HepG2 (cell line): ENCODE results near the gene TNNT1. TPM values are rescaled to one million over a fixed set of nuclear protein-coding genes. Genes with fewer than 3 reads are reported as not detected.

Experiments
- BORCS8-MEF2B ChIP-seq: sonication (generic); formaldehyde crosslinking; IDR thresholded peaks from 2 replicates; pipeline ENCODE4 v1.8.0; 2022; ENCODE audit warnings: mild to moderate bottlenecking, missing genetic modification reagents
- CC2D1A ChIP-seq: sonication (generic); formaldehyde crosslinking; IDR thresholded peaks from 2 replicates; pipeline ENCODE4 v1.8.1; 2023; ENCODE audit warnings: mild to moderate bottlenecking, missing genetic modification reagents
- DMTF1 ChIP-seq: sonication (generic); formaldehyde crosslinking; IDR thresholded peaks from 2 replicates; pipeline ENCODE4 v1.4.0; 2020; ENCODE audit warnings: mild to moderate bottlenecking, missing genetic modification reagents
- DNMT1 ChIP-seq: sonication (generic); formaldehyde crosslinking; IDR thresholded peaks from 2 replicates; pipeline ENCODE4 v1.5.1; 2020; ENCODE audit warnings: mild to moderate bottlenecking, missing genetic modification reagents
- ELF4 ChIP-seq: sonication (generic); formaldehyde crosslinking; IDR thresholded peaks from 2 replicates; pipeline ENCODE4 v1.5.0; 2020; ENCODE audit warnings: missing genetic modification reagents, mild to moderate bottlenecking, moderate library complexity, borderline replicate concordance
- KLF6 ChIP-seq: IDR thresholded peaks from 2 replicates; pipeline ENCODE4 v1.8.0; 2016; ENCODE audit warnings: missing biosample characterization, missing genetic modification reagents
- NFYB ChIP-seq: sonication (generic); formaldehyde crosslinking; IDR thresholded peaks from 2 replicates; pipeline ENCODE4 v1.4.0; 2020; ENCODE audit warnings: missing genetic modification reagents
- RFX5 ChIP-seq: IDR thresholded peaks from 2 replicates; pipeline ENCODE4 v1.6.1; 2011; ENCODE audit warnings: low read depth, low read length, improper control_type of control experiment
- SP4 ChIP-seq: sonication (generic); formaldehyde crosslinking; IDR thresholded peaks from 2 replicates; pipeline ENCODE4 v1.8.1; 2023; ENCODE audit warnings: mild to moderate bottlenecking, missing genetic modification reagents
- ZFP36L2 ChIP-seq: sonication (generic); formaldehyde crosslinking; IDR thresholded peaks from 2 replicates; pipeline ENCODE4 v1.4.0; 2020; ENCODE audit warnings: missing genetic modification reagents
- ZNF232 ChIP-seq: sonication (generic); formaldehyde crosslinking; IDR thresholded peaks from 2 replicates; pipeline ENCODE4 v1.4.0; 2020; ENCODE audit warnings: missing genetic modification reagents, borderline replicate concordance
- ZNF616 ChIP-seq: sonication (generic); formaldehyde crosslinking; IDR thresholded peaks from 2 replicates; pipeline ENCODE4 v1.5.0; 2020; ENCODE audit warnings: low read depth, mild to moderate bottlenecking, missing genetic modification reagents
- ZNF619 ChIP-seq: sonication (generic); formaldehyde crosslinking; IDR thresholded peaks from 2 replicates; pipeline ENCODE4 v1.4.0; 2020; ENCODE audit warnings: mild to moderate bottlenecking, missing genetic modification reagents
- ZNF672 ChIP-seq: sonication (generic); formaldehyde crosslinking; IDR thresholded peaks from 2 replicates; pipeline ENCODE4 v1.8.1; 2022; ENCODE audit warnings: missing genetic modification reagents
- ZNF83 ChIP-seq: sonication (generic); formaldehyde crosslinking; IDR thresholded peaks from 2 replicates; pipeline ENCODE4 v1.4.0; 2020; ENCODE audit warnings: missing genetic modification reagents, mild to moderate bottlenecking, borderline replicate concordance
- ZSCAN30 ChIP-seq: sonication (generic); formaldehyde crosslinking; IDR thresholded peaks from 2 replicates; pipeline ENCODE4 v1.5.0; 2020; ENCODE audit warnings: mild to moderate bottlenecking, missing genetic modification reagents
- polyA plus RNA-seq, 8 experiments: library from polyadenylated mRNA; depleted of rRNA in 3 of 8; stranded (reverse) in 7 of 8; unstranded in 1 of 8; fragments of >200 nt; fragmentation: Illumina TruSeq in 4 of 8; extraction: Trizol in 4 of 8; gene quantifications; 2 replicates each; pipeline versions ENCODE4 v1.2.1 to v1.2.3, GENCODE V29; 2011 to 2016; ENCODE audit warnings: low read depth in 4 of 8, missing spikeins in 1 of 8, mixed read lengths in 1 of 8; ENCODE audit not compliant: insufficient read depth in 1 of 8
- total RNA-seq, 5 experiments: library from RNA; depleted of rRNA; stranded (reverse); fragments of >200 nt; fragmentation: Illumina TruSeq; extraction: Trizol; gene quantifications; 2 replicates each; pipeline ENCODE4 v1.2.3, GENCODE V29; 2016; ENCODE audit warnings: low read depth in 1 of 5
- TF ChIP-seq, protein P1 (sequence below): sonication (generic); formaldehyde crosslinking; IDR thresholded peaks from 2 replicates; pipeline ENCODE4 v1.4.0; 2020; ENCODE audit warnings: missing genetic modification reagents
- TF ChIP-seq, protein P2 (sequence below): sonication (generic); formaldehyde crosslinking; IDR thresholded peaks from 2 replicates; pipeline ENCODE4 v1.5.0; 2020; ENCODE audit warnings: missing genetic modification reagents, mild to moderate bottlenecking, borderline replicate concordance
- TF ChIP-seq, protein P3 (sequence below): IDR thresholded peaks from 2 replicates; pipeline ENCODE4 v1.6.1; 2016; ENCODE audit warnings: missing biosample characterization, missing genetic modification reagents, low read depth
- TF ChIP-seq, protein P4 (sequence below): sonication (generic); formaldehyde crosslinking; IDR thresholded peaks from 2 replicates; pipeline ENCODE4 v1.9.0; 2021; ENCODE audit warnings: missing genetic modification reagents, mild to moderate bottlenecking, borderline replicate concordance

The TNNT1 gene
- total and polyA plus RNA-seq, 2 of the 13 experiments (the other 11 are each of a cell fraction or from before 2014, with no cell fraction given) = 1.3 to 2.4 TPM

DNA sequence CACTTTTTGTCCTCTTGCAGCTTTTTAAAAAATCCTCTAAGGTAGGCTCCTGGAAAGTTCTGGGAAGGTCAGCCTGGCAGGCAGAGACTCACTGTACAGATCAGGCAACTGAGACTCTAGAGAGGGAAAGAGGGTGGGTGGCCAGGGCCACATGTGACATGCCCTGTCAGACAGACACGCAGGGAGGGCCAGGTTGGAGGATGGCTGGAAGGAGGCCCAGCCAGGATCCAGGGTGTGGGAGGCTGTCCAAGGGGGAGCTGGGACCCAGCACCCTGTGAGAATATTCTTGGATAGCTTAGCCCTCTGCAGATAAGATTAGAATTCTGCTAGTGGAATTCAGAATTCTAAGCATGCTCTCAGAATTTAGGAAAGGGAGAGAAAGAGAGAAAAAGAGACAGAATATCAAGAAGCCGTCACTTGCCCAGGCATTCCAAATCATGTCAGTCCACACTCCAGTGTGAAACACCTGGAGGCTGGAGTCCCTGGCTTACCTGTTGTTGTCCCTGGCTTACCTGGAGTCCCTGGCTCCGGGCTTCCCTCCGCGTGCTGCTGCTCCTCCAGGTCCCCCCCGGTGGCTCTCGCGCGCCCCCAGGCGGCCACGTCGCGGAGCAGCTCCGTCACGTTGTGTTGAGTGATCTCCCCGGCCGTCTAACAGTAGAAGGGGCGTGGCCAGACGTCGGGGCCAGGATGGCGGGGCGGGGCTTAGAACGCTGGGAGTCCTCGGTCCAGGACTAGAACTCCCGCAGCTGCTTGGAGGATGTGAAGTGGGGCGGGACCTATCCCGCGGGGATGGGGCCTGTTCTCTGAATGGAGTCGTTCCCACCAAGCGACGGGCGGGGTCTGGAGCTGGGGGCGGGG, 11.4 kb upstream of the TNNT1 start (continued):
- TF ChIP-seq DMTF1 (CRISPR knock-in tag) (no peak), ZNF232 (CRISPR knock-in tag) (no peak), BORCS8-MEF2B (CRISPR knock-in tag) (no peak), KLF6 (CRISPR knock-in tag) (no peak), RFX5 (no peak), NFYB (CRISPR knock-in tag) (no peak), SP4 (0 out of 2 replicates have a peak, but pooled peaks have one; percentile 61), ZFP36L2 (CRISPR knock-in tag) (no peak), ZNF619 (CRISPR knock-in tag) (no peak), ZNF672 (CRISPR knock-in tag) (no peak), CC2D1A (CRISPR knock-in tag) (no peak), ELF4 (CRISPR knock-in tag) (no peak), ZSCAN30 (CRISPR knock-in tag) (no peak), DNMT1 (CRISPR knock-in tag) (no peak), ZNF616 (no peak), ZNF83 (CRISPR knock-in tag) (no peak)
- TF ChIP-seq, protein P1, sequence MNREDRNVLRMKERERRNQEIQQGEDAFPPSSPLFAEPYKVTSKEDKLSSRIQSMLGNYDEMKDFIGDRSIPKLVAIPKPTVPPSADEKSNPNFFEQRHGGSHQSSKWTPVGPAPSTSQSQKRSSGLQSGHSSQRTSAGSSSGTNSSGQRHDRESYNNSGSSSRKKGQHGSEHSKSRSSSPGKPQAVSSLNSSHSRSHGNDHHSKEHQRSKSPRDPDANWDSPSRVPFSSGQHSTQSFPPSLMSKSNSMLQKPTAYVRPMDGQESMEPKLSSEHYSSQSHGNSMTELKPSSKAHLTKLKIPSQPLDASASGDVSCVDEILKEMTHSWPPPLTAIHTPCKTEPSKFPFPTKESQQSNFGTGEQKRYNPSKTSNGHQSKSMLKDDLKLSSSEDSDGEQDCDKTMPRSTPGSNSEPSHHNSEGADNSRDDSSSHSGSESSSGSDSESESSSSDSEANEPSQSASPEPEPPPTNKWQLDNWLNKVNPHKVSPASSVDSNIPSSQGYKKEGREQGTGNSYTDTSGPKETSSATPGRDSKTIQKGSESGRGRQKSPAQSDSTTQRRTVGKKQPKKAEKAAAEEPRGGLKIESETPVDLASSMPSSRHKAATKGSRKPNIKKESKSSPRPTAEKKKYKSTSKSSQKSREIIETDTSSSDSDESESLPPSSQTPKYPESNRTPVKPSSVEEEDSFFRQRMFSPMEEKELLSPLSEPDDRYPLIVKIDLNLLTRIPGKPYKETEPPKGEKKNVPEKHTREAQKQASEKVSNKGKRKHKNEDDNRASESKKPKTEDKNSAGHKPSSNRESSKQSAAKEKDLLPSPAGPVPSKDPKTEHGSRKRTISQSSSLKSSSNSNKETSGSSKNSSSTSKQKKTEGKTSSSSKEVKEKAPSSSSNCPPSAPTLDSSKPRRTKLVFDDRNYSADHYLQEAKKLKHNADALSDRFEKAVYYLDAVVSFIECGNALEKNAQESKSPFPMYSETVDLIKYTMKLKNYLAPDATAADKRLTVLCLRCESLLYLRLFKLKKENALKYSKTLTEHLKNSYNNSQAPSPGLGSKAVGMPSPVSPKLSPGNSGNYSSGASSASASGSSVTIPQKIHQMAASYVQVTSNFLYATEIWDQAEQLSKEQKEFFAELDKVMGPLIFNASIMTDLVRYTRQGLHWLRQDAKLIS (CRISPR knock-in tag) = no peak
- TF ChIP-seq, protein P2, sequence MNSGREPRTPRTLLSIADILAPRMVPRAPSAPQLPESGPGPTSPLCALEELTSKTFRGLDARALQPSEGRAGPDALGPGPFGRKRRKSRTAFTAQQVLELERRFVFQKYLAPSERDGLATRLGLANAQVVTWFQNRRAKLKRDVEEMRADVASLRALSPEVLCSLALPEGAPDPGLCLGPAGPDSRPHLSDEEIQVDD (CRISPR knock-in tag) = no peak
- TF ChIP-seq, protein P3, sequence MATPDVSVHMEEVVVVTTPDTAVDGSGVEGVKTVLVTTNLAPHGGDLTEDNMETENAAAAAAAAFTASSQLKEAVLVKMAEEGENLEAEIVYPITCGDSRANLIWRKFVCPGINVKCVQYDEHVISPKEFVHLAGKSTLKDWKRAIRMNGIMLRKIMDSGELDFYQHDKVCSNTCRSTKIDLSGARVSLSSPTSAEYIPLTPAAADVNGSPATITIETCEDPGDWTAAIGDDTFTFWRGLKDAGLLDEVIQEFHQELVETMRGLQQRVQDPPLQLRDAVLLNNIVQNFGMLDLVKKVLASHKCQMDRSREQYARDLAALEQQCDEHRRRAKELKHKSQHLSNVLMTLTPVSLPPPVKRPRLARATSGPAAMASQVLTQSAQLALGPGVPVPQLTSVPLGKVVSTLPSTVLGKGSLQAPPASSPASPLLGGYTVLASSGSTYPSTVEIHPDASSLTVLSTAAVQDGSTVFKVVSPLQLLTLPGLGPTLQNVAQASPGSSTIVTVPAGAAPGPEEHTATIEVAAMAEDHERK = no peak
- TF ChIP-seq, protein P4, sequence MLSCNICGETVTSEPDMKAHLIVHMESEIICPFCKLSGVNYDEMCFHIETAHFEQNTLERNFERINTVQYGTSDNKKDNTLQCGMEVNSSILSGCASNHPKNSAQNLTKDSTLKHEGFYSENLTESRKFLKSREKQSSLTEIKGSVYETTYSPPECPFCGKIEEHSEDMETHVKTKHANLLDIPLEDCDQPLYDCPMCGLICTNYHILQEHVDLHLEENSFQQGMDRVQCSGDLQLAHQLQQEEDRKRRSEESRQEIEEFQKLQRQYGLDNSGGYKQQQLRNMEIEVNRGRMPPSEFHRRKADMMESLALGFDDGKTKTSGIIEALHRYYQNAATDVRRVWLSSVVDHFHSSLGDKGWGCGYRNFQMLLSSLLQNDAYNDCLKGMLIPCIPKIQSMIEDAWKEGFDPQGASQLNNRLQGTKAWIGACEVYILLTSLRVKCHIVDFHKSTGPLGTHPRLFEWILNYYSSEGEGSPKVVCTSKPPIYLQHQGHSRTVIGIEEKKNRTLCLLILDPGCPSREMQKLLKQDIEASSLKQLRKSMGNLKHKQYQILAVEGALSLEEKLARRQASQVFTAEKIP = no peak
